Activated naive CD8-positive, alpha-beta T cell (primary cell): ENCODE results near the gene KHDRBS2.

ENCODE experiments used
- H3K27ac Mint-ChIP-seq: one replicate; pipeline ENCODE4 v1.8.0; 2021; ENCODE audit warnings: mixed read lengths
- H3K27me3 Mint-ChIP-seq: one replicate; pipeline ENCODE4 v1.8.0; 2021; ENCODE audit warnings: mixed read lengths
- H3K36me3 Mint-ChIP-seq: one replicate; pipeline ENCODE4 v1.8.0; 2021; ENCODE audit warnings: mixed read lengths
- H3K4me1 Mint-ChIP-seq: one replicate; pipeline ENCODE4 v1.8.0; 2021; ENCODE audit warnings: low read depth, mixed read lengths
- H3K4me3 Mint-ChIP-seq: one replicate; pipeline ENCODE4 v1.8.0; 2021; ENCODE audit warnings: mild to moderate bottlenecking, mixed read lengths
- H3K9me3 Mint-ChIP-seq: one replicate; pipeline ENCODE4 v1.8.0; 2021; ENCODE audit warnings: low read depth, mixed read lengths

Gene KHDRBS2

DNA sequence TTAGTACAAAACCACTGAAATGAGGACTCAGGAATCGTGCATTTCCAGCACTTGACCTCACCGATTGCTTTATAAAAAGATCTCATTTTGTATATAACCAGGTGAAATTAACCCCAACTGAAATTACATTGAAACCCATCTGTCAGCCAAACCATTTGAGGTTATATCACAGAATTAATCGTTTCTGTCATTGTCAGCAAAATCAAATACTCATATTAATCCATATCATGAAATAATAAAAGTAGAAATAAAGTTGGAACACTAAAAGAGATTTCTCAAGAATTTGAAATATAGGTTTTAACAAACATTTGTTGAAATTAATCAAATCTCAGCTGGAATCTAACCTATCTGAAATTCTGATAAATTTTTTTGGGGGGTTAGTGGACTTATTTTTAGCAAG, 23.7 kb downstream of the KHDRBS2 start:
- no peak overlapping the region for H3K27ac Mint-ChIP-seq
- no peaks in the 10 kb centered on the region for H3K27me3 Mint-ChIP-seq
- H3K4me3 Mint-ChIP-seq = no peak overlapping the region
- H3K4me1 Mint-ChIP-seq = no peaks in the 10 kb centered on the region
- no peaks in the 10 kb centered on the region for H3K9me3 Mint-ChIP-seq
- H3K36me3 Mint-ChIP-seq = no peaks in the 10 kb centered on the region

DNA sequence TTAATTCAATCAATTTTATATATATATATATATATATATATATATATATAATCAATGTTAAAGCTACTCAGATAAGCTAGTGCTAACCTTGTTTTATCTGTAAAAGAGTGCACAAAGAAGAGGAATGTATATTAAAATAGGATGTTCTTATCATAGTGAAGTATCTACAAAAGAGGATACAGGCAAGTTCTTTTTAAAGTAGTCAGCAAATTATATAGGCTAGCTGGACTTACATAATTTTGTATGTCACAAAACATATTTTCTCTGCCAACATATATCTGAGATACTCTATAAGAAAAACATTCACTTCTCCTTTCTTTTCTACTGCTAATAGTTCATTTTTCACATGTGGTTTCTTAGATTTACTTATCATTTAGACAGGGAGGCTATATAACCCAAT, 39.9 kb downstream of the KHDRBS2 start:
- H3K4me3 Mint-ChIP-seq = no peak overlapping the region
- H3K27ac Mint-ChIP-seq = no peak overlapping the region
- no peaks in the 10 kb centered on the region for H3K27me3 Mint-ChIP-seq
- H3K9me3 Mint-ChIP-seq = no peaks in the 10 kb centered on the region
- no peaks in the 10 kb centered on the region for H3K36me3 Mint-ChIP-seq
- no peaks in the 10 kb centered on the region for H3K4me1 Mint-ChIP-seq

DNA sequence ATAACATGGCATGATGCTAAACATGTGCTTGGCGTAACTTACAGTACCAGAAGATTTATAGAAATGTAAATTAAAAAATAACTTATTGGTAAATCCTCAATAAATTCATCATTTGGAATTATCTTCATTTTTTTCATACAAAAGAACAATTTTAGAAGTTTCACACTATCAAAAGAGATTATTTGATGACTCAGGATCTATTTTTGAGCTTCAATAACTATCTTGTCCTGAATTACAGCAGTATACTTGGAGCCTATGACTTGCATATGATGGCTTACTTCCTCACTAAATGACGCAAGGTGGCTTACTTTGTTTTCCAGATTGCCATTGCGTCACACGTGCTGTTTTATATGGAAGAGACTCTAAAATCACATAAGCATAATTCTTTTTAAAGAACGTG, 49.2 kb downstream of the KHDRBS2 start:
- H3K4me1 Mint-ChIP-seq = no peaks in the 10 kb centered on the region
- H3K36me3 Mint-ChIP-seq = no peaks in the 10 kb centered on the region
- H3K4me3 Mint-ChIP-seq = no peak overlapping the region
- H3K27me3 Mint-ChIP-seq = no peaks in the 10 kb centered on the region
- H3K27ac Mint-ChIP-seq = no peak overlapping the region
- no peaks in the 10 kb centered on the region for H3K9me3 Mint-ChIP-seq

DNA sequence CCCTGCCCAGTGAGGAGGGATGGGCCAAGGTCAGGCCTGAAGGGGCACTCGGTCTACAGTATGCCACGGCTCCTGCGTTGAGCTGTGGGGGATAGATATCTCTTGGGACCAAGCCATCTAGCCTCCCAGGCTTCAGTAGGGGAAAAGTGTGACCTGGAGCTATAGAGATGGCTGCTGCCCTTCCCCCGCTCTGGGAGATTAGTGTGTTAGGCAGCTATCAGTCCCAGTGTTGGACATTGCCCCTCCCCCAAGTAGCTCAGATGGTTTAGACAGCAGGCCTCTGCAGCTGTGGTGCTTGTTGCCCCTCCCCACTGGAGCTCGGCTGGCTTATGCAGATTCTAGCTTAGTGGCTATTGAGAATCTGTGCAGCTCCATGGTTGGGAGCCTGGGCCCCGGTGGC, 56.8 kb downstream of the KHDRBS2 start:
- H3K27ac Mint-ChIP-seq = no peak overlapping the region
- no peak overlapping the region for H3K4me3 Mint-ChIP-seq
- no peaks in the 10 kb centered on the region for H3K36me3 Mint-ChIP-seq
- no peaks in the 10 kb centered on the region for H3K4me1 Mint-ChIP-seq
- H3K27me3 Mint-ChIP-seq = no peaks in the 10 kb centered on the region
- H3K9me3 Mint-ChIP-seq = no peaks in the 10 kb centered on the region

DNA sequence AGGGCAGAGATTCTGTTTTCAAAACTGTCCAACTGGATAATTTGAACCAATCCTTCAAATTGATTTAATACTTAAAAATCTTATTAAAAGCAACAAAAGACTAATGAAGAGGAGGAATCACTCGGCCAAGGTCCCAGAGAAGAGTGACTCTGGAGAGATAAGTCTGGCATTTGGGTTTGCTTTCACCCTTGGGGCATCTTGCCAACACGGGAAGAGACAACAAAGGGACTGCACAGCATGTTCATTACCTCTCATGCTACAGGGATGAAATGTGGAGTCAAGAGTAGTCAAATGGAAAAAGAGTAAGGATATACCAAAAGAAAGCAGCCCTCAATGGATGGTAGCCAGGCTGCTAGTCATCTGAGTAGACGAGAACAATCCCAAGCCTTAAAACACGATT, 68.2 kb downstream of the KHDRBS2 start:
- Mint-ChIP-seq H3K4me1 (no peaks in the 10 kb centered on the region), H3K27me3 (no peaks in the 10 kb centered on the region), H3K9me3 (peaks cover 12% of the 10 kb centered on the region), H3K27ac (no peak overlapping the region), H3K36me3 (no peaks in the 10 kb centered on the region), H3K4me3 (no peak overlapping the region)

DNA sequence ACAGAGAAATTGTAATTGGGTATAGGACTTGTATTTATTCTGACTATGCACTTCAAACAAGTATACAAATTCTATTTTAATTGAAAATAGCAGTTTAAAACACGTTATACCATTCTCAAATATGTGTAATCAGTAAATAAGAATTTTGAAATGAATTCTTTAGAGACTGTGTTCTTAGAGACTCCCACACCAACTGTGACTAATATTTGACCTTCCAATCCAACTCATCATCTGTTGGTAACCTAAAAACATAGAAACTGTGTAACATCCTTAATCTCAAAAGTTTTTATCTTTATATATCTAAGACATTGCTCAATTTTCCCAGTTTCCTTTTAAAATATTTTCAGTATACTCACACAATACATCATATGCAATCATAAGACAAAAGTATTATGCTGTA, 83.9 kb downstream of the KHDRBS2 start:
- Mint-ChIP-seq H3K4me3 (no peak overlapping the region), H3K9me3 (peaks cover 11% of the 10 kb centered on the region), H3K4me1 (no peaks in the 10 kb centered on the region), H3K27ac (no peak overlapping the region), H3K27me3 (no peaks in the 10 kb centered on the region), H3K36me3 (no peaks in the 10 kb centered on the region)

DNA sequence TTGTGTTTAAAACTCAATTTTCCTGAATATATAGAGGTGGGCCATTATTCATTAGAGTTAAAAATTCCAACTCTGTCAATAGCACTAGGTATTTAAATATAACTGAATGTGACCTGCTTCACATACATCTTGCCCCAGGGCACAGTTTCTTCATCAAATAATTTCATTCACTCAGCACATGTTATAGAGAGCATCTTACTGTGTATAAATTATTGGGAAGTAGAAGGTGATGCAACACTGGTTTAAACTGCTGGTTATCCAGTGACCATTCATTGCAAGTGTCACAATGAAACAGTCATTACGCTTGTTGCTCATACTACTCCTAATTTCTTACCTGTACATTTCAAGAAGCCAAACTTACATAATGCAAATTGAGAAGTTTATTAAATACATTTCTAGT, 93.4 kb downstream of the KHDRBS2 start:
- no peak overlapping the region for H3K27ac Mint-ChIP-seq
- no peaks in the 10 kb centered on the region for H3K36me3 Mint-ChIP-seq
- H3K27me3 Mint-ChIP-seq = no peaks in the 10 kb centered on the region
- no peaks in the 10 kb centered on the region for H3K4me1 Mint-ChIP-seq
- H3K9me3 Mint-ChIP-seq = peaks cover 20% of the 10 kb centered on the region
- H3K4me3 Mint-ChIP-seq = no peak overlapping the region

DNA sequence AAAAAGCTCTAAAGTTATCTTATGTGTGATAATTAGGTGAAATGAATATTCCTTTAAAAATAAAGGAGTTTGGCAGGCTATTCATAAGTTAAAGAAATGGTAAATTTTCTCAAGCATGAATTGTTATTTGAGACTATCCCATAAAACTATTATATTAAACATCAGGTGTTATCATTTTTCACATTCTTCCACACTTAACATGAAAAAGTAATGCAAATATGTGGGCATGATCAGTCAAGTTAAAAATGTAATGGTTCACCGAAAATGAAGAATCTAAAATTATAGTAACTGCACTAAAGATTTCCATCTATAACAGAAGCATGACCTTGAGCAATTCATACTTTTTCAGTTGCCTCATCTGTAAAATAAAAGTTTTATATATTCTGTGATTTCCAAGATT, 110.8 kb downstream of the KHDRBS2 start:
- Mint-ChIP-seq H3K36me3 (no peaks in the 10 kb centered on the region), H3K27me3 (no peaks in the 10 kb centered on the region), H3K9me3 (peaks cover 16% of the 10 kb centered on the region), H3K27ac (no peak overlapping the region), H3K4me3 (no peak overlapping the region), H3K4me1 (no peaks in the 10 kb centered on the region)

DNA sequence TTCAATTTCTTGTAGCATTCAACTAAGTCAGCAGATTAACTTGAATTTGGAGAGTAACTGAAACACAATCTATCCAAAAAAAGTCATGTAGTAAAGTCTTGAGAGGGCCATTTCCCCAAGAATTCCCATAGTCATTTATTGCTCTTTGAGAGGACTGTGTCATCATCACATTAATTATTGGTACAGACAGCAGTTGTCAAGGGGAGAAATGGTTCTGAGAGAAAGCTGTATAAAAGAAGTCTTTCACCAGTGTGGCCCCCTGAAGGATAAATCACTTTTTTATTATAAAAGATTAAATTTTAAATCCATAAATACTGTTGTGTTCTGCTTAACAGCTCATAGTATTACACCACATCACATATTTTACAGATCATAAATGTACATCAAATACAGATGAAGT, 111.5 kb downstream of the KHDRBS2 start:
- no peak overlapping the region for H3K27ac Mint-ChIP-seq
- H3K27me3 Mint-ChIP-seq = no peaks in the 10 kb centered on the region
- H3K4me1 Mint-ChIP-seq = no peaks in the 10 kb centered on the region
- no peak overlapping the region for H3K4me3 Mint-ChIP-seq
- H3K9me3 Mint-ChIP-seq = peaks cover 13% of the 10 kb centered on the region
- no peaks in the 10 kb centered on the region for H3K36me3 Mint-ChIP-seq

DNA sequence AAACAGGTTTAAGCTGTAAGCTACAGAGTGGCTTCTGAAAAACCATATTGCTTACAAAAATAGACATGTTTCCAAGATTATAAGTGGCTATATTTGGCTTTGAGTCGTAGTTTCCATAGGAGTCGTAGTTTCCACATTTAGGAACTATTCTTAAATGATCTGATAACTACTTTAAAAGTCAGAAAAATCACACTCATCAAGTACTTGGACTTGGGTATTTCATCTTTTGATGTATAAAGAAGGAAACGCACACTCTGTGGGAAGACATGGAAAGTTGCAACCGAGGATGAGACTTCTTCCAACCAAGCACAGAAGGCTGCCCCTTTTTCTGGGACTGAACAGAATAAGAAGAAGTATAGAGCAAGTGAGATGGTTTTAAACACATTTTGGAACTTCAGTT, 118.3 kb downstream of the KHDRBS2 start:
- Mint-ChIP-seq H3K27ac (no peak overlapping the region), H3K36me3 (no peaks in the 10 kb centered on the region), H3K4me1 (no peaks in the 10 kb centered on the region), H3K4me3 (no peak overlapping the region), H3K9me3 (peaks cover 3% of the 10 kb centered on the region), H3K27me3 (no peaks in the 10 kb centered on the region)

DNA sequence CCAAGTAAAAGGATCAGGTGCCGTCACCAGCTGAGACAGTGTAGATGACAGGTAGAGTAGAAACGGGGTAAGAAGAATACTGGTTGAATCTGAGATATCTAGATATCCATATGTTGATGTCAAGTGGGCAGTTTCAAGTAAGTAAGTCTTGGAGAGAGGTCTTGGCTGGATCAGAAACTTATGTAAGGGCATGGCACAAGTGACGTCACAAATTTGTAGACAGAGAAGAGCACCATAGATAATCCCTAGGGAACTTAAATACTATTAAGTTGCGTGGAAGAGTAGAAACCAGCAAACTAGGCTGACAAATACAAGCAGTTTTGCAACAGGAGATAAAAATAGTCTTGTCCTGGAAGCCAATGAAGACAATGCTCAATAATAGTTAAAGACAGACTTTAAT, 123.2 kb downstream of the KHDRBS2 start:
- no peak overlapping the region for H3K4me3 Mint-ChIP-seq
- H3K9me3 Mint-ChIP-seq = peaks cover 14% of the 10 kb centered on the region
- no peak overlapping the region for H3K27ac Mint-ChIP-seq
- no peaks in the 10 kb centered on the region for H3K4me1 Mint-ChIP-seq
- H3K27me3 Mint-ChIP-seq = no peaks in the 10 kb centered on the region
- no peaks in the 10 kb centered on the region for H3K36me3 Mint-ChIP-seq

DNA sequence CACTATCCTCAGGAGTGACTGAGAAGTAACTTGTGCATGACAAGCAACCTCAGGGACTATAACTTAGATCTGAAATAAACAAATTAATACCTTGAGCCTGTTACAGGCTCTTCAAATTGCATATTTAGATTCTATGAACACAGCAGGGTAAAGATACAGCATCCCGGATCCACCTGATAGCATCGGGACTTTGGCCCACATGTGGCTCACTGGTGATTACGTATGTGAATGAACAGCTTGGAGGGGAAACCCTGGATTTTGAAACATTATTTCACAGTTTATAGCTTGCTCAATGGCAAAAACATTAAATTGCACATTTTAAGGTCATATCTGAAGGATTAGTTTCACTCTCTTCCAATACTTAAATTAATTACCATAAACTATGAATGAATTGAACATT, 133.2 kb downstream of the KHDRBS2 start:
- Mint-ChIP-seq H3K4me1 (no peaks in the 10 kb centered on the region), H3K27ac (no peak overlapping the region), H3K9me3 (peaks cover 7% of the 10 kb centered on the region), H3K4me3 (no peak overlapping the region), H3K27me3 (no peaks in the 10 kb centered on the region), H3K36me3 (no peaks in the 10 kb centered on the region)

DNA sequence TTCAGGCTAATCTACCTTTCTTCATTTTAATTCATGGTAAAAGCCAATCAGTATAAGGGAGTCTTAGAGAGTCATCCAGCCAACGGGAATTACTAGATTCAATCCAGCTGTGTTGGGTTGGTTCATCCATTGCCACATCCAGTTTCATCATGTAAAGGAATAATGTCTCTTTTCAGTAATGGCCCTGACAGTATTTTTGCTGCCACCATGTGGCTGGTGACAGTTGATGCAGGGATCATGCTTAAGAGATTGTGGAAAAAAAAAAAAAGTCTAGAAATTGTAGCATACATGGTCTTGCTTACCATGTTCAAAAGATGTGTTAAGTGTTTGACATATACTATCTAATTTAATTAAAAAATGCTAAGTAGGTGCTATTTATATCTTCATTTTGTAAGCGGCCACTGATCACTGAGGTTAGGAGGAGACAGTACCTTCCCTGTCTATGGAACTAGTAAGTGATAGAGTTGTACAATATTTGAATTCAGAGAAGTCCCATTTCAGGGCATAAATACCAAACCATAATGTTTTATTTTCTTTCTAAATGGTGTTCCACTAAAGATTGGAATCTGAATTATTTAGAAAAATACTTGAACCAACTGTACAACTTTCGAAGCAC, 135.9 kb downstream of the KHDRBS2 start:
- Mint-ChIP-seq H3K4me1 (no peaks in the 10 kb centered on the region), H3K9me3 (peaks cover 13% of the 10 kb centered on the region), H3K27ac (no peak overlapping the region), H3K36me3 (no peaks in the 10 kb centered on the region), H3K27me3 (no peaks in the 10 kb centered on the region), H3K4me3 (no peak overlapping the region)

DNA sequence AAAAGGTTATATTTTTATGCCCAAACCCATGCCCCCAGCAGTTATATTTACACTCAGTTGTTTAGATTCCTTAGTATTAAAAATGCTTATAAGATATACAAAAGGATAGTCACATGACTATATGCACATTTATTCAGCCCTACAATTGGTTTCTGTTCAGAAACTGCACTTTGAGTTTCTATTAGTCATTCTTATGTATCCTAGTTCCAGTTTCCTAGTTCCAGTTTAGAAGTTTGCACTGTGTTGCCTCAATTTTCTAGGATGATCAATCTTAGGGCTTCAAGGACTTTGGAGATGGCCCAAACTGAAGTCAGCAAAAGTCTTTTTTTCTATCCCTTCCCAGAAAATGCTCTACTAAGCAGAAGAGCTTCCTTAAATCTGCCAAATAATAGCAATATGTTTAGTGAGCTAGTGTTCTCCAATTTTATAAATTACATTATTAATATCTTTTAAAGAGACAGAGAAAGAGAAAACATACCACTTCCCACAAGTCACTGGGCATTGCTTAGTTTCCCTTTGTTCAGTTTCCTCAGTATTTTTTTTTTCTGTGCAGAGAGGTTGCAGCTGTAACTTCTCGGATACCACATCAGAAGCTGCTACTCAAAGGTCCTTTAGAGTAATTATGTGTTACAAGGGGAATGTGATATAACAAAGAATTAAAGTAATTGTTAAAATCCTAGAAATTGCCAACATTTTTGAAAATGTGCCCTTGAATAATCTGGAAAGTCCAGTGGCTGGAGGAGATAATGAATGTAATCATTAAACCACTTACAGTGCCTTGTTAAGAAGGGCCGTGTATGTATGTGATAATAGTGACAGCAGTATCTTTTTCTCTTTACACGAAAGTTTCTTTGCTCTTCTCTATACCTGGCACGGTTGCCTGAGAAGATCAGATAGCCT, 138.8 kb downstream of the KHDRBS2 start:
- Mint-ChIP-seq H3K27me3 (no peaks in the 10 kb centered on the region), H3K36me3 (no peaks in the 10 kb centered on the region), H3K27ac (no peak overlapping the region), H3K4me1 (no peaks in the 10 kb centered on the region), H3K4me3 (no peak overlapping the region), H3K9me3 (peaks cover 13% of the 10 kb centered on the region)

DNA sequence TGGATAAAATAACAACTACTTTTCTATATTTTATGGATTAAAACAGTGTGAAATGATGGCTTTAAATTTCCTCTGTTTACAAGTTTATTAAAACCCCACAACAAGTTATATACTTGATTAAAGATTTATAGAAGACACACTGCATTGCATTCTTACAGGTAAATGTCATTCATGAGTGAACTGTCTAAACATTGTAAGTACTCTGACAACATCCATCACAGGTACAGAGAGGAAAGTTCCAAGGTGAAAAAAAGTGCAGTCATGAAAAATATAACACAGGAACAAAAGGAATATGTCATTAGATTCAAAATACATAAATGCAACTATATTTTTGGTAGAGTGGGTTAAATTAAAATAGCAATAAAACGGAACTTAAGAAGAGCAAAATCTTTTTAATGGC, 156.9 kb downstream of the KHDRBS2 start:
- Mint-ChIP-seq H3K27me3 (no peaks in the 10 kb centered on the region), H3K9me3 (peaks cover 15% of the 10 kb centered on the region), H3K27ac (no peak overlapping the region), H3K4me1 (no peaks in the 10 kb centered on the region), H3K36me3 (no peaks in the 10 kb centered on the region), H3K4me3 (no peak overlapping the region)

DNA sequence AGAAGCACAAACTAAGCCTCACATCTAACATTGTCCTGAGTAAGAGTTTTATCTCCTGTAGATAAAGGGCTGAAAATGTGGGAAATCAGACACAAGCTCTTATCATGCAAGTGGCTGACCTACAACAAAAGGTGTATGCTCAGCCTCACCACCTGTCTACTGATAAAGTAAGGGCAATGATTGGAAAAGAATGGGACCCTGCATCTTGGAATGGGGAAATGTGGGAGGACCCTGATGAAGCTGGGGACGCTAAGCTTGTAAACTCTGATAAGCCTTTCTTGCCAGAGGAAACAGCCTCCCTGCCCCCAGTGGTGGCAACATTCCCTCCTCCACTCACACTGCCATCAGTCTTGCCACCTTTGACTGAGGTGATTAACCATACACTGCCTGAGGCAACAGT, 166.6 kb downstream of the KHDRBS2 start:
- peaks cover 17% of the 10 kb centered on the region for H3K9me3 Mint-ChIP-seq
- no peak overlapping the region for H3K27ac Mint-ChIP-seq
- H3K4me3 Mint-ChIP-seq = no peak overlapping the region
- no peaks in the 10 kb centered on the region for H3K36me3 Mint-ChIP-seq
- no peaks in the 10 kb centered on the region for H3K27me3 Mint-ChIP-seq
- H3K4me1 Mint-ChIP-seq = no peaks in the 10 kb centered on the region
